ACHN (cell line): ENCODE results near the gene HDAC10.

Source experiments
- DNase-seq: peaks from one replicate; pipeline ENCODE4 v3.0.0-alpha.2; 2015
- in situ Hi-C: cut with HindIII; loops from 2 replicates; pipeline ENCODE4 v1.10.0; 2017; ENCODE audit warnings: low sequenced_read_pairs, low pct_ligation_motif_present, low pct_unique_long_range_greater_than_20kb

The HDAC10 gene

GRCh38 chr22:50286701-50287318 is 35.7 kb upstream of the HDAC10 start:
- in situ Hi-C loops, result no loop called here
- no peak for DNase-seq

GRCh38 chr22:50286275-50286674 is 35.2 kb upstream of the HDAC10 start:
- DNase-seq, result no peak
- in situ Hi-C loops, result no loop called here

GRCh38 chr22:50285568-50286229 is 34.6 kb upstream of the HDAC10 start:
- in situ Hi-C loops, result no loop called here
- DNase-seq, result no peak

- in situ Hi-C loops, result no loop called here
- DNase-seq, result no peak
Measured at GRCh38 chr22:50284479-50284878, 33.4 kb upstream of the HDAC10 start.

- in situ Hi-C loops, result no loop called here
Measured at GRCh38 chr22:50283821-50284220, 32.8 kb upstream of the HDAC10 start.

DNA sequence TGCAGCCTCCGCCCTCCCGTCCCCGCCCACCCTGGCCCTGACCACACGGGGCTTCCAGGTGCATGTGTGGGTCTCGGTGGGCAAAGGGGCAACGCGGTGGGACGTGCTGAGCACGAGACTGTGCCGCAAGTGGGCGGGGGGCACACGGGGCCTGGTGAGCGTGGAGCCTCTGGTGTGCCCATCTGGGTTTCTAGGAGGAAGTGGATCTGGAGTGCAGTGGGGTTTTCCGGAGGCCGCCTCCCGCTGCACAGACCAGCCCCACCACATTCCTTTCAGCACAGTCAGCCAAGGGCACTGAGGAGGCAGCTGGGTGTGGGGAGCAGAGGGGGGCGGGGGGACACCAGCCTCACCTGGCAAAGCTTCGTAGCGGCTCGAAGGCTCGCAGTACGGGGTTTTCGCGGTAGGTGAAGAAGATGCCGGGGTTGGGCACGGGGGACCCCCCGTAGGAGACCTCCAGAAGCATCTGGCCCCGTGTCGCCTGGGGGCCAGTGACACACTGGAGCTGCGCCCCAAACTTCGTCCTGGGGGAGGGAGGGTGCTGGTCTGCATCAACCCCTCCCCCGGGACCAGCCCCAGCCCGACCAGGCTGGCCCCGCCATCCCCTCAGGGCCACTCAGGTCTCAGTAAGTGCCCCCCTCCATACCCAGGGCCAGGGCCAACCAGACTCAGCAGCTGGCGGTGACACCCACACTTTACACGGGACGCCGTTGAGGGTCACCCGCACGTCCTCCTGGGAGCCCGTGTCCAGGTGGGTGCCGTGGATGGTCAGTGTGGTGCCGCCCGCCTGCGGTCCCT is 31.5 kb upstream of the HDAC10 start:
- in situ Hi-C loops, result no loop called here
- DNase-seq, result peak; percentile 89

More at GRCh38 chr22:50283821-50284220, 32.8 kb upstream of the HDAC10 start:
- no peak for DNase-seq

DNA sequence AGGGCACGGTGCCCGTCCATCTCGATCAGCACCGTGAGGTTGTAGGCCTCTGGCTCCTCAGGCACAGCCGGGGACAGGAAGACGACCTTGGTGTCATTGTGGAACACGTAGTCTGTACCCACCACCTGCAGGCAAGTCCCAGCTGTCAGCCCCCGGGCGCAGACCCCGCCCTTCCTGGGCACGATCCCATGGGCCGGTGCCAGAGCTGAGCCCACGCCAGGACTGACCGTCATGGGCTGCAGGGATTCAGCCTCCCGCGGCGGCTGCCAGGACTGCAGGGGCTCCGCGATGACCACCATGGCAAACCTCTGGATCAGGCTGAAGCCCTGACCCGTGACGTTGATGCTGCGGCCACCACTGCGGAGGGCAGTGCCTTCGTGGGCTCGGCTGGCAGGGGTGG is 30.9 kb upstream of the HDAC10 start:
- no peak for DNase-seq

GRCh38 chr22:50281384-50281760 is 30.3 kb upstream of the HDAC10 start:
- no peak for DNase-seq
- in situ Hi-C loops, result no loop called here

More for the DNA sequence above, 30.9 kb upstream of the HDAC10 start:
- in situ Hi-C loops, result no loop called here

- in situ Hi-C loops, result no loop called here
- DNase-seq, result no peak
Measured at GRCh38 chr22:50280708-50281383, 29.8 kb upstream of the HDAC10 start.

GRCh38 chr22:50280022-50280707 is 29.1 kb upstream of the HDAC10 start:
- in situ Hi-C loops, result no loop called here
- DNase-seq, result no peak

- no peak for DNase-seq
- in situ Hi-C loops, result no loop called here
Measured at GRCh38 chr22:50278956-50279619, 28.0 kb upstream of the HDAC10 start.

GRCh38 chr22:50278461-50278860 is 27.4 kb upstream of the HDAC10 start:
- no peak for DNase-seq
- in situ Hi-C loops, result no loop called here

- no peak for DNase-seq
- in situ Hi-C loops, result no loop called here
Measured at GRCh38 chr22:50277761-50278160, 26.7 kb upstream of the HDAC10 start.

DNA sequence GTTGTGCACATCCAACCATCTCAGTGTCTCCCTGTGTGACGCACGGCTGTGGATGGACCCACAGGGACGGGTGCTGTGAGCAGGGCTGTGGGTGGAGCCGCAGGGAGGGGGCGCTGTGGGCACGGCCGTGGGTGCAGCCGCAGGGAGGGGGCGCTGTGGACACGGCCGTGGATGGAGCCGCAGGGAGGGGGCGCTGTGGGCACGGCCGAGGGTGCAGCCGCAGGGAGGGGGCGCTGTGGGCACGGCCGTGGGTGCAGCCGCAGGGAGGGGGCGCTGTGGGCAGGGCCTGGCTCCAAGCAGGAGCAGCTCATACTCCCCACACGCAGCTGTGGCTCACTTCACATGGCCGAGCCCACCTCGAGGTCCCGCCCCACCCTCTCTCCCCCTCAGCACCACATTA is 25.1 kb upstream of the HDAC10 start:
- in situ Hi-C loops, result no loop called here
- DNase-seq, result peak; percentile 37

DNA sequence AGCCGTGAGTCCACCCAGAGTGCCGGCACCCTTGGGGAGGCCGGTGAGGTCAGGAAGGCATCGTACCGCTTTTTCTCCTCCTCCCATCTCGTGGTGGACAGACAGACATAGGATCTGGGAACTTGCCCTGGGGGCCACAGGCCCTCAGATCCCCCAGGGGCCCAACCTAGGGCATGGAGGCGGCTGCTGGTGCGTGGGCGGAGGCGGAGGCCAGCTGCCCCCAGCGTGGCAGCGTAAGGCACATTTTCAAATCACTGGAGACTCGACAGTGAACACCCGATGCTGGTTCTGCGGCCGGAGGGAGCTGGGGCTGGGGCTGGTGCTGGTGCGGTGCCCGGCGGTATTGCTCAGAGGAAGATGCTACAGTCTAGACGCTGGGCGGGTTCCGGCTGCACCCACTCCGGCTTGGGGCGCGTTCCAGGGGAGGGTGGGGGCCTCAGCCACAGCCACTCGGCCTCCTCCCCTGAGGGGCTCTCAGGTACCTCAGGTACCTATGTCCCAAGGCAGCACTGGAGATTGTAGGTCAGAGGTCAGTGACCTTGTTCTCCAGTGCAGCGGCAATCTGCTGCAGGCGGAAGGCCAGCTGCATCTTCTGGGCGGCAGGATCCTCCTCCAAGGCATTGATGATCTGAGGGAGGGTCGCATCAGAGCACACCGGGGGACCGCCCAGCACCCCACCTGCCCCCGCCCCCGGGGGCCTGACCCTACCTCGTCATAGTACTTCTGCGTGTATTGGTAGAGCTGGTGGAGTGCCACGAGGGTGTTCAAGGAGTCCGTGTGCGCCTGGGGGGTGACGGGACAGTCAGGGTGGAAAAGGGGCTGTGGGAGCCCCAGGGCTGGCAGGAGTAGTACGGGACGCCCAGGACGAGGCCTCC is 24.4 kb upstream of the HDAC10 start:
- in situ Hi-C loops, result no loop called here
- DNase-seq, result no peak

GRCh38 chr22:50274771-50275170 is 23.7 kb upstream of the HDAC10 start:
- in situ Hi-C loops, result no loop called here
- no peak for DNase-seq

DNA sequence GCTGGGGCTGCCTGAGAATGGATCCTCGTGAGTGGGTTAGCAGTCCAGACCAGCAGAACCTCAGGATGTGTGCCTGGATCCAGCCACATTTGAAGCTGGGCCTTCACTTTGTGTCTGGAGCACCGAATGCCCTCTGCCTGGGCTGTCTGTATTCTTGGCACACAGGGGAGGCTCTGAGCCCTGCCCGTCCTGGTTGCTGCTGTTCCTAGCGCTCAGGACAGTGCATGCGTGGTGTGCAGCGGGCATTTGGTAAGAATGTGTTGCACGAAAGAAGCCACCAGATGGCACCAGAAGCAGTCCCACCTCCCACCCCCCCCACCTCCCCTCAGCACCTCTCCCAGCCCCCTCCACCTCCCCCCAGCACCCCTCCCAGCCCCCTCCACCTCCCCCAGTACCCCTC is 23.2 kb upstream of the HDAC10 start:
- DNase-seq, result peak; percentile 59
- in situ Hi-C loops, result no loop called here
